ENCODE data around the gene ANAPC5. TPM values are rescaled to one million over a fixed set of nuclear protein-coding genes. Genes with fewer than 3 reads are reported as not detected.
"Not testable (repeated sequence)": the region's sequence is repeated elsewhere in the genome, so short reads cannot be mapped to it uniquely, and the experiment has no call there.

ANAPC5 gene
- total RNA-seq, 4 donors from 2014 or later, result 70.9 to 81.8 (median 75.5) TPM

DNA sequence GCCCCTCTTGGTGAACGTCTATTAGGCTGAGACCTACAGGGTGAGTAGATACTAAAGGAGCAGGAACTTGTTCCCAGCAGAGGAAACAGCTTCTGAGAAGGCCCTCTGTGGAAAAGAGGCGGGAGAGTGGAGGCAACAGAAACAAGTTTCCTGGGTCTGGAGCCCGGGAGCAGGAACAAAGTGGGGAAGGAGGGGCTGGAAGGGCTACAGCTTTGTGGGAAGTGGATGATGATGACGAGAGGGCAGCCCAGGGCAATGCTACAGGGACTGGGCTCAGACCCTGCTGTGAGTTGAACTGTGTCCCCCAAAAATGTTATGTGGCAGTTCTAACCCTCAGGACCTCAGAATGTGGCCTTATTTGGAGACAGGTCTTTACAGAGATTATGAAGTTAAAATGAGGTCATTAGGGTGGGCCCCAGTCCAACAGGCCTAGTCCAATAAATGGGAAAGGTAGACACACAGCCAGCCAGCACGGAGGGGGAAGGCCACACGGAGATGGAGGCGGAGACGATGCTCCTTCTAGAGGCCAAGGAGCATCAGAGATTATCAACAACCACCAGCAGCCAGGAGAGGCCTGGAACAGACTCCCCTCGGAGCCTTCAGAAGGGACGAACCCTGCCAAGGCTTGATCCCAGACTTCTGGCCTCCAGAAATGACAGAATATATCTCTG is 70.0 kb downstream of the ANAPC5 start:
- Histone ChIP-seq H3K27me3 (no peaks in the 10 kb centered on the region), H3K27ac (replicated peaks in 1 of 4) (peak overlapping the region; percentile 15 to 73 (median 46)), H3K4me1 (peaks cover 21 to 56% (median 51%) of the 10 kb centered on the region in 4 donors), H3K4me3 (no peak overlapping the region), H3K9me3 (no peaks in the 10 kb centered on the region), H3K36me3 (no peaks in the 10 kb centered on the region)
- intact Hi-C loops (cut with DNase I), result no loop called here
- no peak for DNase-seq (ENCODE audit: extremely low spot score)
- 57% methylated on average over 10 of the region's 10 CpGs for WGBS
- no peak for TF ChIP-seq EP300 (IDR thresholded peaks at IDR 0.05)
- no peak for TF ChIP-seq CTCF (IDR thresholded peaks at IDR 0.05)
- TF ChIP-seq POLR2A (IDR thresholded peaks at IDR 0.05; ENCODE audit: low read depth), result no peak
- no peak for TF ChIP-seq POLR2AphosphoS5 (IDR thresholded peaks at IDR 0.05)

DNA sequence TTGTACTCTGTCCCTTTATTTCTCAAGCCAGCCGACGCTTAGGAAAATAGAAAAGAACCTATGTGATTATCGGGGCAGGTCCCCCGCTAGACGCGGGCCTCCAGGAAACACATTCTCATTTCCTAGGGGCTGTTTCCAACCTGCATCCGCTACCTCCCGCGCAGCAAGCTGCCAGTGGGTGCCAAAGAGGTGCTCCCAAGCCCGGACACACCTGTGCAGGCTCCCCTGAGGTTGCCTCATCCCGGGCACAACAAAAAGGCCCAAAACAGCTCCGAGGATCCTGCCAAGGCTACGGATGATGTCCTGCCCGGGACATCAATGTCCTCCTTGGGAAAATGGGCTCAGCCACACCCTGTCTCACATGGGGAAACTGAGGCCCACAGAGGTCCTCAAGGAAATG is 71.1 kb downstream of the ANAPC5 start:
- 87% methylated on average over 14 of the region's 14 CpGs for WGBS
- H3K27me3 ChIP-seq; H3K9me3 ChIP-seq; intact Hi-C loops (cut with DNase I); H3K36me3 ChIP-seq; DNase-seq (ENCODE audit: extremely low spot score); H3K4me3 ChIP-seq; H3K27ac ChIP-seq (replicated peaks in 1 of 4): not testable (repeated sequence)
- H3K4me1 ChIP-seq, result peaks cover 21 to 63% (median 51%) of the 10 kb centered on the region in 4 donors

- intact Hi-C loops (cut with DNase I); DNase-seq (ENCODE audit: extremely low spot score); H3K4me3 ChIP-seq; H3K27me3 ChIP-seq; H3K36me3 ChIP-seq; H3K9me3 ChIP-seq: not testable (repeated sequence)
- peak overlapping the region in 1 of 4 donors; percentile 73 for H3K27ac ChIP-seq (replicated peaks in 1 of 4)
- peaks cover 21 to 63% (median 51%) of the 10 kb centered on the region in 4 donors for H3K4me1 ChIP-seq
- WGBS, result 87% methylated on average over 11 of the region's 11 CpGs
These were observed 71.7 kb downstream of the ANAPC5 start for GRCh38 chr12:121280531-121280930.

GRCh38 chr12:121279507-121279915 is 72.7 kb downstream of the ANAPC5 start:
- Histone ChIP-seq H3K4me1 (peaks cover 18 to 56% (median 42%) of the 10 kb centered on the region in 4 donors), H3K9me3 (no peaks in the 10 kb centered on the region), H3K4me3 (no peak overlapping the region), H3K27ac (replicated peaks in 1 of 4) (peak overlapping the region; percentile 53 to 73 (median 64)), H3K27me3 (no peaks in the 10 kb centered on the region), H3K36me3 (peaks cover 0 to 11% (median 3%) of the 10 kb centered on the region in 4 donors)
- 37% methylated on average over 8 of the region's 10 CpGs for WGBS
- intact Hi-C loops (cut with DNase I), result no loop called here
- DNase-seq (ENCODE audit: extremely low spot score), result no peak
- TF ChIP-seq CTCF (IDR thresholded peaks at IDR 0.05) (no peak), POLR2AphosphoS5 (IDR thresholded peaks at IDR 0.05) (peak; percentile 6 to 27)

DNA sequence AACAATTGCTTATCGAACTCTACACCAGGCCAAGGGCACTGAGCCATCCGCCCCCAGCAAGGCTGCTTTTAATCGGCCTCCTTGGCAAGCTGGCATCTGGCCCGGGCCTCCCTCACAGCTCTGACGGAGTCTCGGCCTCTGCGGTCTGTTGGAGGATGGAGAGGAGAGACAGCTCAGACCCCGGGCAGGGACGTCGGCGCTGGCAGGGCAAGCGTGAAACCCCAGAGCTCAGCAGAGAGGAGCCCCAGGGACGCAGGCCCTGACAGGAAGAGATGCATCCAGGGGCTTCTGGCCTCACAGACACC is 73.2 kb downstream of the ANAPC5 start:
- WGBS, result 71% methylated on average over 8 of the region's 13 CpGs
- Histone ChIP-seq H3K9me3 (no peaks in the 10 kb centered on the region), H3K27ac (replicated peaks in 1 of 4) (peak overlapping the region; percentile 53 to 73 (median 64)), H3K36me3 (peaks cover 0 to 16% (median 8%) of the 10 kb centered on the region in 4 donors), H3K4me3 (no peak overlapping the region), H3K4me1 (peaks cover 18 to 51% (median 37%) of the 10 kb centered on the region in 4 donors), H3K27me3 (no peaks in the 10 kb centered on the region)
- intact Hi-C loops (cut with DNase I), result no loop called here
- no peak for TF ChIP-seq POLR2AphosphoS5 (IDR thresholded peaks at IDR 0.05)
- no peak for DNase-seq (ENCODE audit: extremely low spot score)

DNA sequence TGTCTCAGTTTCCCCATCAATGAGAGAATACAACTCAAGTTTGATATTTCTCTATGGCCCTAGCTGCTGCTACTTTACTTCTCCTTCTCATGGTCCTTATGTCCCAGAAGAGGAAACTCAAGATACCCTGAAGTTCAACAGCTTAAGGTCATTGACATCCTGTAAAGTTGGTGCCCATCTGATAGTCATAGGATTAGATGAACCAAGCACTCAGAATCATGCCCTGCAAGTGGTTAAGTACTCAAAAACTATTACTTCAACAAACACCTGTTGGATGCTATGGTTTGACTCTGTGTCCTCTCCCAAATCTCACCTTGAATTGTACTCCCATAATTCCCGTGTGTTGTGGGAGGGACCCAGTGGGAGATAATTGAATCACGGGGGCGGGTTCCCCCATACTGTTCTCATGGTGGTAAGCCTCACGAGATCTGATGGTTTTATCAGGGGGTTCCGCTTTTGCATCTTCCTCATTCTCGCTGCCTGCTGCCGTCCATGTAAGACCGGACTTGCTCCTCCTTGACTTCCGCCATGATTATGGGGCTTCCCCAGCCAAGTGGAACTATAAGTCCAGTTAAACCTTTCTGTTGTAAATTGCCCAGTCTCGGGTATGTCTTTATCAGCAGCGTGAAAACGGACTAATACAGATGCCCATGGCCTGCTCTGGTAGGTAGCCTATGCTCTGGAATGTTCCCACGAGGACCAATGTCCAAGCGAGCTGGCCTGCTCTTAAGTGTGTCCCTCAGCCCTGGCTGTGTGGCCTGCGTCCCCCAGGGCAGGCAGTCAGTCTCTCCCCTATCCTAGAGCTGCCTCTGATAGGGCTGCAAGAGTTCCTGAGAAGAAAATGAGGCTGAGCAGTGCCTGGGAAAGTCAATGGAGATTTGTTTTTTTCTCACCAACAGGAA is 73.8 kb downstream of the ANAPC5 start:
- peaks cover 0 to 22% (median 14%) of the 10 kb centered on the region in 4 donors for H3K36me3 ChIP-seq
- DNase-seq (ENCODE audit: extremely low spot score), result no peak
- no peak overlapping the region for H3K4me3 ChIP-seq
- H3K4me1 ChIP-seq, result peaks cover 18 to 48% (median 33%) of the 10 kb centered on the region in 4 donors
- WGBS, result 92% methylated on average over 12 of the region's 15 CpGs
- H3K27ac ChIP-seq (replicated peaks in 1 of 4), result peak overlapping the region; percentile 53 to 73 (median 64)
- no peaks in the 10 kb centered on the region for H3K9me3 ChIP-seq
- H3K27me3 ChIP-seq, result no peaks in the 10 kb centered on the region
- intact Hi-C loops (cut with DNase I), result no loop called here
- TF ChIP-seq EP300 (IDR thresholded peaks at IDR 0.05) (no peak), CTCF (IDR thresholded peaks at IDR 0.05) (no peak), POLR2A (IDR thresholded peaks at IDR 0.05; ENCODE audit: low read depth) (no peak), POLR2AphosphoS5 (IDR thresholded peaks at IDR 0.05) (no peak)

Data from esophagus muscularis mucosa (tissue), 4 donors.